IMR-90 (cell line): ENCODE data around the gene P3R3URF. TPM values are rescaled to one million over a fixed set of nuclear protein-coding genes. Genes with fewer than 3 reads are reported as not detected.

Source experiments
- ATAC-seq: fragments of 200-7000 bp; cut with Tn5 transposase; 2 replicates; pipeline ENCODE4 v1.9.1; 2020; ENCODE audit warnings: low read depth, mild to moderate bottlenecking, moderate library complexity
- BruUV-seq: library from RNA; stranded (reverse); fragments of 400-500 nt; replicated peaks from 2 replicates; lab custom pipeline; 2021; lab: Mats Ljungman, UMichigan
- CTCF ChIA-PET: fragments of 300-600 bp; formaldehyde crosslinking; extraction: SDS; loops from one replicate; lab custom pipeline; 2021; ENCODE audit warnings: antibody characterized with exemption; lab: Yijun Ruan, JAX
- POLR2A ChIA-PET: fragments of 300-600 bp; sonication (Branson Sonifier 250); formaldehyde crosslinking; loops from one replicate; lab custom pipeline; 2022; ENCODE audit warnings: antibody characterized with exemption; ENCODE audit not compliant: unreplicated experiment; lab: Charles Lee
- DNase-seq: peaks from one replicate; pipeline ENCODE4 v3.0.0; 2013
- H2AFZ ChIP-seq: replicated peaks from 2 replicates; pipeline ENCODE3; 2013; ENCODE audit warnings: low read length, mild to moderate bottlenecking; ENCODE audit not compliant: poor library complexity
- H2AK5ac ChIP-seq: 2 replicates; pipeline ENCODE4 v1.6.1; 2013; ENCODE audit warnings: low read depth, low read length, inconsistent platforms
- H2AK9ac ChIP-seq: replicated peaks from 2 replicates; pipeline ENCODE3; 2013; ENCODE audit warnings: mild to moderate bottlenecking, low read depth, low read length, moderate library complexity; ENCODE audit not compliant: poor library complexity
- H2BK120ac ChIP-seq: 2 replicates; pipeline ENCODE4 v1.6.1; 2013; ENCODE audit warnings: low read depth, low read length, inconsistent platforms
- H2BK15ac ChIP-seq: 3 replicates; pipeline ENCODE4 v1.6.1; 2013; ENCODE audit warnings: low read depth, low read length, inconsistent platforms
- H2BK20ac ChIP-seq: 2 replicates; pipeline ENCODE4 v1.6.1; 2013; ENCODE audit warnings: low read depth, mild to moderate bottlenecking, inconsistent platforms, low read length, moderate library complexity
- H2BK5ac ChIP-seq: 2 replicates; pipeline ENCODE4 v1.6.1; 2013; ENCODE audit warnings: mild to moderate bottlenecking, low read depth, low read length, inconsistent platforms; ENCODE audit not compliant: poor library complexity, severe bottlenecking
- H3K14ac ChIP-seq: replicated peaks from 2 replicates; pipeline ENCODE4 v1.6.1; 2013; ENCODE audit warnings: low read depth, low read length, inconsistent platforms
- H3K18ac ChIP-seq: 2 replicates; pipeline ENCODE4 v1.6.1; 2013; ENCODE audit warnings: low read depth, low read length, control low read depth
- H3K23ac ChIP-seq: 2 replicates; pipeline ENCODE4 v1.6.1; 2013; ENCODE audit warnings: low read depth, low read length, inconsistent platforms
- H3K27ac ChIP-seq: 2 replicates; pipeline ENCODE4 v1.5.1; 2013; ENCODE audit warnings: mild to moderate bottlenecking, control low read depth, low read length; ENCODE audit not compliant: insufficient read depth
- H3K27me3 ChIP-seq: 2 replicates; pipeline ENCODE4 v1.6.1; 2013; ENCODE audit warnings: low read length; ENCODE audit not compliant: control insufficient read depth, insufficient read depth
- H3K36me3 ChIP-seq: 2 replicates; pipeline ENCODE4 v1.6.1; 2013; ENCODE audit warnings: low read length, mixed read lengths; ENCODE audit not compliant: control insufficient read depth, insufficient read depth
- H3K4ac ChIP-seq: 2 replicates; pipeline ENCODE4 v1.6.1; 2013; ENCODE audit warnings: low read depth, low read length, inconsistent platforms
- H3K4me1 ChIP-seq: 2 replicates; pipeline ENCODE4 v1.6.1; 2013; ENCODE audit warnings: low read length, mixed read lengths; ENCODE audit not compliant: control insufficient read depth, insufficient read depth
- H3K4me2 ChIP-seq: 2 replicates; pipeline ENCODE4 v1.6.1; 2013; ENCODE audit warnings: low read depth, mild to moderate bottlenecking, control low read depth, low read length, moderate library complexity
- H3K4me3 ChIP-seq: 2 replicates; pipeline ENCODE4 v1.5.1; 2013; ENCODE audit warnings: low read depth, mild to moderate bottlenecking, control low read depth, low read length, moderate library complexity; ENCODE audit not compliant: insufficient read depth
- H3K56ac ChIP-seq: 2 replicates; pipeline ENCODE4 v1.6.1; 2013; ENCODE audit warnings: low read length, inconsistent platforms; ENCODE audit not compliant: insufficient read depth; ENCODE audit errors: extremely low read depth
- H3K79me1 ChIP-seq, 2 experiments: 2 replicates each; pipeline ENCODE4 v1.6.1; 2013; ENCODE audit warnings: low read length in 2 of 2, inconsistent platforms in 1 of 2, low read depth in 1 of 2
- H3K9ac ChIP-seq: 2 replicates; pipeline ENCODE4 v1.6.1; 2013; ENCODE audit warnings: low read depth, low read length, control low read depth
- H3K9me1 ChIP-seq: 2 replicates; pipeline ENCODE4 v1.6.1; 2013; ENCODE audit warnings: low read length, inconsistent platforms; ENCODE audit not compliant: insufficient read depth
- H3K9me3 ChIP-seq: 2 replicates; pipeline ENCODE4 v1.6.1; 2013; ENCODE audit warnings: low read length; ENCODE audit not compliant: control insufficient read depth, insufficient read depth
- H4K20me1 ChIP-seq: 2 replicates; pipeline ENCODE4 v1.6.1; 2013; ENCODE audit warnings: low read length, inconsistent platforms; ENCODE audit not compliant: insufficient read depth
- H4K5ac ChIP-seq: 2 replicates; pipeline ENCODE4 v1.6.1; 2013; ENCODE audit warnings: mild to moderate bottlenecking, low read depth, low read length, control low read depth
- H4K8ac ChIP-seq, 2 experiments: 2 replicates each; pipeline ENCODE4 v1.6.1; 2013; ENCODE audit warnings: low read depth in 2 of 2, low read length in 2 of 2, control low read depth in 1 of 2, inconsistent platforms in 1 of 2
- H4K91ac ChIP-seq: 2 replicates; pipeline ENCODE4 v1.6.1; 2013; ENCODE audit warnings: low read depth, low read length, inconsistent platforms; ENCODE audit not compliant: insufficient read depth
- CEBPB ChIP-seq: IDR thresholded peaks from 2 replicates; pipeline ENCODE4 v1.6.1; 2012; ENCODE audit warnings: low read depth, low read length, improper control_type of control experiment
- NFE2L2 ChIP-seq: fragments of 150-350 bp; IDR thresholded peaks from 2 replicates; pipeline ENCODE4 v1.6.1; 2016; ENCODE audit warnings: low read depth, mild to moderate bottlenecking, low read length
- RAD21 ChIP-seq: IDR thresholded peaks from 2 replicates; pipeline ENCODE4 v1.6.1; 2012; ENCODE audit warnings: low read length, improper control_type of control experiment
- RCOR1 ChIP-seq: IDR thresholded peaks from 2 replicates; pipeline ENCODE4 v1.6.1; 2012; ENCODE audit warnings: mild to moderate bottlenecking, low read length, improper control_type of control experiment; ENCODE audit not compliant: insufficient replicate concordance
- WGBS, 2 experiments: methylation state at CpG; one replicate each; pipeline versions ENCODE4 v1.1.5 to v1.1.7; 2013; ENCODE audit warnings: missing lambda C conversion rate in 2 of 2; ENCODE audit not compliant: insufficient read length in 1 of 2; ENCODE audit errors: extremely low coverage in 2 of 2; 5-methylcytosine and 5-hydroxymethylcytosine counted together
- dilution Hi-C: fragments of 300-500 bp; cut with HindIII; formaldehyde crosslinking; loops from one replicate; pipeline ENCODE4 v1.14.3; 2018; ENCODE audit warnings: low sequenced_read_pairs; ENCODE audit not compliant: unreplicated experiment
- in situ Hi-C: fragments of 300-500 bp; cut with MboI; formaldehyde crosslinking; loops from 3 replicates; pipeline ENCODE4 v1.14.3; 2019; ENCODE audit warnings: low sequenced_read_pairs, inconsistent platforms, mixed read lengths
- intact Hi-C: fragments of 100-400 bp; cut with micrococcal nuclease; formaldehyde crosslinking; loops from 2 replicates; pipeline ENCODE4 v1.10.0; 2022
- polyA plus RNA-seq, 3 experiments: library from polyadenylated mRNA; depleted of rRNA; stranded (reverse); fragments of >200 nt; gene quantifications; 2 replicates each; pipeline ENCODE4 v1.2.3, GENCODE V29; 2012; ENCODE audit warnings: low replicate concordance in 1 of 3
- total RNA-seq: library from RNA; depleted of rRNA; stranded (reverse); fragments of >200 nt; gene quantifications from 2 replicates; pipeline ENCODE4 v1.2.3, GENCODE V29; 2012

Gene P3R3URF
- total and polyA plus RNA-seq, 2 of the 4 experiments (the other 2 are of a cell fraction) = not detected

- Histone ChIP-seq H4K20me1 (no peaks in the 10 kb centered on the region), H2AK5ac (peak overlapping the region; percentile 38; the same call in 1 of the 2 replicates), H3K9me1 (peaks cover 9% of the 10 kb centered on the region), H3K27ac (no peak overlapping the region), H3K14ac (peak overlapping the region; percentile 54; the same call in 1 of the 2 replicates), H3K23ac (no peak overlapping the region), H3K79me1 (no peaks in the 10 kb centered on the region), H3K4ac (no peak overlapping the region), H2BK5ac (no peak overlapping the region), H4K5ac (no peak overlapping the region), H3K9me3 (no peaks in the 10 kb centered on the region), H2BK20ac (no peak overlapping the region), H4K91ac (no peak overlapping the region), H3K9ac (no peak overlapping the region), H3K56ac (no peak overlapping the region), H4K8ac (no peak overlapping the region), H2AK9ac (peak overlapping the region; percentile 12), H3K36me3 (no peaks in the 10 kb centered on the region), H3K18ac (no peak overlapping the region), H2AFZ (peak overlapping the region; percentile 72), H2BK15ac (no peak overlapping the region), H3K4me2 (no peak overlapping the region), H3K4me1 (peaks cover 5% of the 10 kb centered on the region), H3K27me3 (peaks cover 16% of the 10 kb centered on the region), H2BK120ac (no peak overlapping the region), H3K4me3 (no peak overlapping the region)
- peak; percentile 54 for ATAC-seq
- ChIA-PET POLR2A (no interaction called here), CTCF (interaction anchor here (0.6 to 1.2 kb wide), 2 partner anchors 16 to 86 kb away, joined by 3 to 4 read pairs; no protein-coding TSS in a partner anchor)
- TF ChIP-seq RCOR1 = no peak
- no peak for TF ChIP-seq NFE2L2
- TF ChIP-seq RAD21 = peak; percentile 2; the same call in 1 of the 2 replicates
- no peak for TF ChIP-seq CEBPB
- peak; percentile 61 for DNase-seq
- intact Hi-C loops = no loop called here
- dilution Hi-C loops = no loop called here
- in situ Hi-C loops = no loop called here
- WGBS, 2 experiments = no CpG with 5 or more reads among the region's 4 CpGs
- BruUV-seq = no TSS peak
Observed at GRCh38 chr1:46173361-46173856, 2.9 kb downstream of the P3R3URF start.
